GM18867 (cell line): Measurements from ENCODE around the gene RBBP8NL.
A peak's percentile ranks its signal among the peaks of the same experiment; 100 is the strongest.

ENCODE experiments used
- ATAC-seq: cut with Tn5 transposase; IDR thresholded peaks from one replicate; pipeline ENCODE4 v1.9.1; 2021; ENCODE audit warnings: mild to moderate bottlenecking, moderate library complexity; ENCODE audit not compliant: unreplicated experiment

RBBP8NL gene

DNA sequence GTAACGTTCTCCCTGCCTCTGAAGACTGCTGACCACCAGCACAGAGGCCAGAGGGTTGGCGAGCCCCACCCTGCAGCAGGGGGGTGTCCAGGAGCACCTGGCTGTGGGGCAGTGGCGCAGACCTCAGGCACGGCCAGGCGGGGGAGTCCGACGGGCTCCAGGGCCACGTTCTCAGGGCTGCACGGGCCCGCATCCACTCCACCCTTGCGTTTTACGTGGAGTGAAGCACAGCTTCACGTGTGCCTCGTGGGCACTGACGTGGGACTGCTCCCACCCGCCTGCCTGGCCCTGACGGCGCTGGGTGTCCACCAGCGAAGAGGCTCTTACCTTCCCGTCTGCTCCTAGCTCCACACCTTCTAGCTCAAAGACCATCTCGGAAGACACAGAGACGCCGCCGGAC lies 33.5 kb downstream of the RBBP8NL start:
- ATAC-seq, result no peak

GRCh38 chr20:62393335-62393665 lies 34.0 kb downstream of the RBBP8NL start:
- no peak for ATAC-seq

DNA sequence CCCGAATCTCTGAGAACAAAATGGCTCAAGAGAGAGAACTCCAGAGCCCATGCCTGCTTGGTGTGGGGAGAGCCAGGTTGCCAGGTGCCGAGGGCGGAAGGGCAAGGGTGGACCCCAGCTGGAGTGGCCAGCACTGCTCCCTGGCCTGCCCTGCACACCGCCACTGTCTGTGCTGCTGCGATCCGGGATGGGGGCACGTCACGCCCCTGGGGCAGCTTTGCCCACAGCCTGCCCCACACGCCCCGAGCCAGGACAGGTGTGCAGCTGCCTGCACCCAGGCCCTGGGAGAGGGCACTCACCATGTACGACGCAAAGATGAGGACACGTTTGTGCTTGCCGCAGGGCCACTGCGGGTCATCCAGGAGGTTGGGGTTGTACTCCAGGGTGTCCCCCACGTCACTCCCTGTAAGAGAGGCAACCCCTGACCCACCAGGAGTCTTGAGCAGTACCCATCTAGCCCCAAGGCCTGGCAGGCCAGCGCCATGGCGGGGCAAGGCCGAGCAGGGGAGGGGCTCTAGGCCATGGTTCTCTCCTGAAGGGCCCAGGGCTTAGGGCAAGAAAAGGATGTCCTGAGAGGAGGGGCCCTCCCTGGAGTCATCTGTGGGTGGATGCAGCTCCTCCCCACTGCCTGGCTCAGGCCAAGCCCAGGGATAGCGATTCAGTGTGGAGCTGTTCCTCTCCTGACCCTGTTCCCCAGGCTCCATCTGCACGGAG lies 34.6 kb downstream of the RBBP8NL start:
- no peak for ATAC-seq

DNA sequence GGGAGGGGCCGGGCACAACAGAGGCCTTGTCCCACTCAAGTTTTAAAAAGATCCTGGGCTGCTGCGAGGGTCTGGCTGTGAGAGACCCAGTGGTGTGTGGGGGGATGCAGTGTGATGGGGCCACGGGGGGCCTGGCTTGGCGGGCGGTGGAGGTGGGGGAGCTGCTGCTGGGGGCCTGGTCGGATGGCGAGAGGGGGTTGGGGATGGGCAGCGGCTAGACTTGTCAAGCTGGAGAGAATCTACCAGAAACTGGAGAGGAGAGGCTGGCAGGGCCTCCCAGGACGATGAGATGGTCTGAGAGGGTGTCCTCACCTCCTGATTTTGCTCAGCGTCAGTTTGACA lies 35.3 kb downstream of the RBBP8NL start:
- no peak for ATAC-seq

- no peak for ATAC-seq
Observed at GRCh38 chr20:62391165-62392076, 35.9 kb downstream of the RBBP8NL start.

DNA sequence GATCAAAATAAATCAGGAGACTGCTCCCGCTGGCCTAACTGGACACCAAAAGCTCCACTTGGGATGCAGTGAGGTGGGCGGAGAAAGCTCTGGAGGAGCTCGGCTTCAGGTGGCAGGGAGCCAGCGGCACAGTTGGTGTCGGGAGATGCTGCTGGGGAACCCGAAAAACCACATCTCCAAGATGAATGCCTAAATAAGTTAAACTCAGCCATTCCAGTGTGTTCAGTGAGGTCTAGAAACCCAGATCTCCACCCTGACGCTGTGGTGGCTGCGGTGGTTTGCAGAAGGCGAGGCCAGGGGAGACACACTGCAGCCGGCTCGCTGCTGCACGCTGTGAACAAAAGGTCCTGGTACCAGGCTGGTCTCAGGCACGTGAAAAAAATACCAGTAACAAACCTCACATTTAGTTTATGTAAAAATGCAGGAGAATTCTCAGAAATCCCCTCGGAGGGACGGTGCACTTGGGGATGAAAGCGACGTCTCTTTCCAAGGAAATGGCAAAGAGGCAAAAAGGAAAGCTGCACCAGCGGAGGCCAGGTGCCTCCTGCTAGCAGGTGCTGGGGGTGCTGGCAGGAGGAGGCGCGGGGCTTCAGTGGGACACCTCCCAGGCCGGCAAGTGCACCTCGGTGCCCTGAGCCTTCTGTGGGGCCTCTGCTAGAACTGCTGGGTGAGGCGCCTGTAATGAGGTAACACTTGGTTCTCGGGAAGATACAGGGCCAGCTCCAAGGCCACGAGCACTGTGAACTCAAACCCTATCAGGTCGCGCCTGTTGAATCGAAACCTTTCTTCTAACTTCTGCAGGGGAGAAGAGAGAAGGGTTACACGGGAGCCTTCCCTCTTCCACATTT lies 36.8 kb downstream of the RBBP8NL start:
- no peak for ATAC-seq

GRCh38 chr20:62389601-62390087 lies 37.7 kb downstream of the RBBP8NL start:
- ATAC-seq, result no peak

GRCh38 chr20:62388839-62389600 lies 38.3 kb downstream of the RBBP8NL start:
- ATAC-seq, result no peak

- no peak for ATAC-seq
Observed at GRCh38 chr20:62387933-62388635, 39.3 kb downstream of the RBBP8NL start.

DNA sequence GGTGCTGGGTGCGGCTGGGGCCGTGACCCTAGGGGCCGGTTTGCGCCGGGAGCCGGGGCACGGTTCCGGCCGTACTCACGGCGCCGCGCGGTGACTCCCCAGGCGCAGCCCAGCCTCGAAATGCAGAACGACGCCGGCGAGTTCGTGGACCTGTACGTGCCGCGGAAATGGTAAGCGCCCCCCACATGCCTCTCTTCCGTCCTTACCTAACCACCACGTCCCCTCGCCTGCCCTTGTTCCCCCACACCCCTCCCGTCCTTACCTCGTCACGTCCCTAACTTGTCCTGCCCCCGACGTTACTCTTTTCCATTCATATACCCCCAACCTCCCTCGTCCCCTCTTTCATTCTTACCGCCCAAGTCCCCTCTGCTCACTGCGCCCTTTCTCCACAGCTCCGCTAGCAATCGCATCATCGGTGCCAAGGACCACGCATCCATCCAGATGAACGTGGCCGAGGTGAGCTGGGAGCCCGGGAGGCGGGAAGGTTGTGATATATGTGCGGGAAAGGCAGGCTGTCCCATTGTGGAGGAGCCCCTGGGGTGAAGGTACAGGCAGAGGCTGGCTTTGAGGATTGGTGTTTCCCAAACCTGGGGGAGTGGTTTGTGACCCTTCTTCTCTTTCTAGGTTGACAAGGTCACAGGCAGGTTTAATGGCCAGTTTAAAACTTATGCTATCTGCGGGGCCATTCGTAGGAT lies 40.0 kb downstream of the RBBP8NL start:
- no peak for ATAC-seq

DNA sequence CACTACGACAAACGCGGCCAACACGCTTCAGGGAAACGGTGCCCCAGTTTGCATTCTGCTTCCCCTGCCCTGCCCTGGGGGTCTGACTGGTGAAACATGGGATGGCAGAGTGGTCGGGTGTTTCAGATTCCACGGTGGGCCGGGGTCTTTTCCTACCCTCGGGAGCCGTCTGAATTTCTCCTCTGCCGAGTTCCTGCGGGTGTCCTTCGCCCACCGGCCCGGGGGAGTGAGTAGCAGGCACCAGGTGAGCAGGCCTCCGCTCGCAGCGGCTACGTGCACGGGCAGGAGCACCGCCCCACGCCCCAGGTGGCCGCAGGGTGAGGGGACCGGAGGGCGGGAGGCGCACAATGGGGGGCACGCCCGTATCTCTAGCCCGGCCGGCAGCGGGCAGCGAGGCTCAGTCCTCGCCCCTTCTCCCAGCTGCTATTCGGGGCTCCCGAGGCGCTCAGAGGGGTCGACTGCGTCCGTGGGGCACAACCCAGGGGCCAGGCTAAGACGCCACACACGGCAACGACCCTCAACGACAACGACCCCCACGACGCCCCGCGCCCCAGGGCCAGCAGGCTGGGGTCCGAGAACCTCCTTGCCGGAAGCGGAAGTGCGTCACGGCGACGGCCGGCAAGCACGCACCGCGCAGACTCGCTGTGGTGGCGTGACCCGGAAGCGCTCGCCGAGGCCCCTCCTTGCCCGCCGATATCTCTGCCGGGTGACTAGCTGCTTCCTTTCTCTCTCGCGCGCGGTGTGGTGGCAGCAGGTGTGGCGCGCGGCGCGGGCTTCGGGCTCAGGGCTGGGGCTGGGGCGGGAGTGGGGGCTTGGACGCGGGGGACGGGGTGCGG lies 40.7 kb downstream of the RBBP8NL start, which contains the start of gene RPS21:
Gene RPS21, plus strand, starts transcription at position 721 of the 836 bp plus-strand sequence. CDS start 236 bp downstream, outside the sequence.
- ATAC-seq, result peak; percentile 83

- peak; percentile 53 for ATAC-seq
Observed at GRCh38 chr20:62382306-62383198, 44.8 kb downstream of the RBBP8NL start.

DNA sequence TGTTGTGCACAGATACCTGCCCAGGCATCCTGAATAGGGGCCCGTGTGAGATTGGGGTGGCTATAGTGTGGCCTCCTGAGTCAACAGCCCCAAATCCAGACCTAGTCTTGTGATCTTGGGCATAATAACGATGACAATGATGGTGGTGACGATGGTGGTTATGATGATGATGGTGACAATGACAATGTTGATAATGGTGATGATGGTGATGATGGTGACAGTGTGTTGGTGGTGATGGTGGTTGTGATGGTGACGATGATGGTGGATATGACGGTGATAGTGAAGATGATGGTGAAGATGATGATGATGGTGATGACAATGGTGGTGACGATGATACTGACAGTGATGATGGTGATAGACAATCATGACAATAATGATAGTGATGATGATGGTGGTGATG lies 45.5 kb downstream of the RBBP8NL start:
- no peak for ATAC-seq

- no peak for ATAC-seq
Observed at GRCh38 chr20:62381202-62381797, 46.0 kb downstream of the RBBP8NL start.

DNA sequence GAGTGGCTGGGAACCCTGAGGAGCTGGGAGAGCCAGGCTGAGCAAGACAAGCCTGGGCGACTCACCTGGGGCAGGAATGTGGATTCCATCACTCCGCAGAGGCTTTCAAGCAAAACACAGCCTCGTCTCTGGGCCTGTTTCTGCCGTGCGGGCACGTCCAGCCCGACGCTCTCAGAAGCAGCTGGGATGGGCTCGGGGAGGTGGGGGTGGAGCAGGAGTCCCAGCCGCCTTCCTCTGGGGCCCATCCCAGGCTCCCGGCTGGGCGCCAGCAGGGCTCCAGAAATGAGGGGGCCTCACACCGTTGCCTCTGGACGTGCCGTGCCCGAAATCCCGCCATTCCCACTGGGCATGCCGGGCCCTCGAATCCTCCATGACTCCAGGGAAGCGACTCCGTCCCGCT lies 49.1 kb downstream of the RBBP8NL start:
- ATAC-seq, result no peak

GRCh38 chr20:62377615-62378178 lies 49.6 kb downstream of the RBBP8NL start:
- ATAC-seq, result no peak

DNA sequence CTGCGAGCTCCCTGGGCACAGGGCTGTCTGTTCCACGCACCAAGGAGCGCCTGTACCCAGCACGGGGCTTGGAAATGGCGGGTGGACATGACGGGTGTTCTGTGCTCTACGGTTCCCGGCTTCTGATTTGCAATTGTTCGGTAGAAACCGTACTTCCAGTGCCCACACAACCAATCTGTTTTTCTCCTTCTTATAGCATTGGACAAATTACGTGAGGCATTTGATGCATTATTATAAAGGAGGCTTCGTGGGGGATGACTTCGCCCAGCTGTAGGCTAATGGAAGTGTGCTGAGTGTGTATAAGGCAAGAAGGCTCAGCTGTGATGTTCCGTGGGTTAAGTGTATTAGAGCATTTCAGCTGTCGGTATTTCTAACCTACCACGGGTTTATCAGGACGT lies 50.3 kb downstream of the RBBP8NL start:
- ATAC-seq, result no peak
